GM20000 (cell line): ENCODE results near the gene TICAM2.

ENCODE experiments used
- DNase-seq: peaks from one replicate; pipeline ENCODE4 v3.0.0; 2012; ENCODE audit warnings: low spot score
- CTCF ChIP-seq: IDR thresholded peaks from 2 replicates; pipeline ENCODE4 v1.5.1; 2012; ENCODE audit warnings: mild to moderate bottlenecking, control low read depth; ENCODE audit errors: extremely low read depth, missing control alignments

Gene TICAM2

GRCh38 chr5:115544043-115544435 lies 58.2 kb downstream of the TICAM2 start:
- TF ChIP-seq CTCF = no peak

GRCh38 chr5:115543365-115544042 lies 58.8 kb downstream of the TICAM2 start:
- TF ChIP-seq CTCF = no peak
- DNase-seq = peak; percentile 57

More at GRCh38 chr5:115544043-115544435, 58.2 kb downstream of the TICAM2 start:
- DNase-seq = no peak

- no peak for TF ChIP-seq CTCF
- DNase-seq = no peak
Measured at GRCh38 chr5:115542651-115543364, 59.5 kb downstream of the TICAM2 start.

GRCh38 chr5:115542086-115542485 lies 60.2 kb downstream of the TICAM2 start:
- no peak for TF ChIP-seq CTCF

GRCh38 chr5:115541611-115542010 lies 60.7 kb downstream of the TICAM2 start:
- no peak for DNase-seq
- no peak for TF ChIP-seq CTCF

More at GRCh38 chr5:115542086-115542485, 60.2 kb downstream of the TICAM2 start:
- no peak for DNase-seq

GRCh38 chr5:115535479-115536035 lies 66.7 kb downstream of the TICAM2 start:
- TF ChIP-seq CTCF = no peak
- no peak for DNase-seq

- no peak for TF ChIP-seq CTCF
- DNase-seq = no peak
Measured at GRCh38 chr5:115532517-115532916, 69.8 kb downstream of the TICAM2 start.
